ENCODE results near the gene PNMA3.

GRCh38 chrX:153057281-153057680 is 1.0 kb downstream of the PNMA3 start:
- TF ChIP-seq EZH2 (IDR thresholded peaks at IDR 0.05) (no peak), POLR2AphosphoS5 (IDR thresholded peaks at IDR 0.05; ENCODE audit: borderline replicate concordance, low read depth, low read length) (no peak)

Data from SK-N-MC (cell line).